Upper lobe of left lung (tissue), 6 donors: Measurements from ENCODE around the gene AGPS. TPM values are rescaled to one million over a fixed set of nuclear protein-coding genes. Genes with fewer than 3 reads are reported as not detected.

ENCODE experiments used
- ATAC-seq, 2 donors: fragments of 200-7000 bp; cut with Tn5 transposase; one replicate each; pipeline ENCODE4 v1.9.1; 2022; ENCODE audit warnings: mild to moderate bottlenecking in 2 of 2, moderate library complexity in 2 of 2; ENCODE audit not compliant: low FRiP score in 2 of 2
- DNase-seq, 2 donors: peaks; one replicate each; pipeline ENCODE4 v3.0.0-alpha.2; 2019 to 2020
- H3K27ac ChIP-seq, 4 donors: fragments of 200-600 bp; sonication (generic); one replicate each; pipeline ENCODE4 v1.5.1; 2016 to 2019
- H3K27me3 ChIP-seq, 4 donors: fragments of 200-600 bp; sonication (generic); one replicate each; pipeline ENCODE4 v1.5.1; 2017 to 2019
- H3K36me3 ChIP-seq, 4 donors: fragments of 200-600 bp; sonication (generic); one replicate each; pipeline ENCODE4 v1.5.1; 2016 to 2019
- H3K4me1 ChIP-seq, 4 donors: fragments of 200-600 bp; sonication (generic); one replicate each; pipeline ENCODE4 v1.5.1; 2018 to 2019
- H3K4me3 ChIP-seq, 4 donors: fragments of 200-600 bp; sonication (generic); one replicate each; pipeline ENCODE4 v1.5.1; 2017 to 2019; ENCODE audit warnings: mild to moderate bottlenecking in 2 of 4, moderate library complexity in 1 of 4
- H3K9me3 ChIP-seq, 4 donors: fragments of 200-600 bp; sonication (generic); one replicate each; pipeline ENCODE4 v1.5.1; 2018 to 2019
- CTCF ChIP-seq, 6 experiments: fragments of 450-650 bp in 4 of 6; fragments of 200-600 bp in 2 of 6; sonication (generic) in 2 of 6; IDR thresholded peaks; one replicate each; pipeline ENCODE4 v1.5.1; 2016 to 2019; ENCODE audit warnings: antibody characterized with exemption in 6 of 6
- EP300 ChIP-seq, 4 donors: sonication (generic); formaldehyde crosslinking; IDR thresholded peaks; one replicate each; pipeline ENCODE4 v1.5.1; 2017; ENCODE audit warnings: antibody characterized with exemption in 4 of 4, control low read depth in 2 of 4
- POLR2A ChIP-seq, 4 donors: fragments of 450-650 bp; IDR thresholded peaks; one replicate each; pipeline ENCODE4 v1.5.1; 2016 to 2017; ENCODE audit warnings: antibody characterized with exemption in 4 of 4, mild to moderate bottlenecking in 2 of 4
- POLR2AphosphoS5 ChIP-seq, 2 donors: sonication (generic); formaldehyde crosslinking; IDR thresholded peaks; one replicate each; pipeline ENCODE4 v1.5.1; 2017; ENCODE audit warnings: antibody characterized with exemption in 2 of 2
- WGBS, 2 donors: methylation state at CpG; one replicate each; pipeline ENCODE4 v1.1.5; 2017 to 2018; 5-methylcytosine and 5-hydroxymethylcytosine counted together
- total RNA-seq, 6 donors: library from RNA; depleted of rRNA in 4 of 6; stranded (reverse); fragments of >200 nt in 4 of 6; gene quantifications; one replicate each; pipeline versions ENCODE4 v1.1.0 to v1.2.1, GENCODE V29; 2016 to 2021
- donor health status: DM: no; HTN: no; CAD: no; lungs with moderate emphysema.
- donor health status: DM: no; HTN: yes; CAD: no; lungs with severe emphysema.

The AGPS gene
- total RNA-seq, 6 donors from 2014 or later = 38.8 to 81.6 (median 50.0) TPM

- TF ChIP-seq EP300 (IDR thresholded peaks at IDR 0.05) (no peak), POLR2A (IDR thresholded peaks at IDR 0.05) (no peak), CTCF (IDR thresholded peaks at IDR 0.05) (no peak), POLR2AphosphoS5 (IDR thresholded peaks at IDR 0.05) (no peak)
- ATAC-seq (no peak), DNase-seq (no peak)
- no peaks in the 10 kb centered on the region for H3K9me3 ChIP-seq
- H3K36me3 ChIP-seq = no peaks in the 10 kb centered on the region
- H3K4me1 ChIP-seq = no peaks in the 10 kb centered on the region
- H3K27ac ChIP-seq = no peak overlapping the region
- 83 to 88% methylated on average over 2 of the region's 2 CpGs for WGBS, 2 donors
- no peaks in the 10 kb centered on the region for H3K27me3 ChIP-seq
- no peak overlapping the region for H3K4me3 ChIP-seq
Measured at GRCh38 chr2:177575358-177575757, 182.8 kb downstream of the AGPS start.

- H3K4me1 ChIP-seq = no peaks in the 10 kb centered on the region
- no peak for DNase-seq
- no peak overlapping the region for H3K4me3 ChIP-seq
- no peaks in the 10 kb centered on the region for H3K9me3 ChIP-seq
- no peak overlapping the region for H3K27ac ChIP-seq
- no peaks in the 10 kb centered on the region for H3K36me3 ChIP-seq
- WGBS, 2 donors = 79 to 85% methylated on average over 1 of the region's 1 CpG
- H3K27me3 ChIP-seq = no peaks in the 10 kb centered on the region
- no peak for ATAC-seq
- TF ChIP-seq POLR2A (IDR thresholded peaks at IDR 0.05) (no peak), CTCF (IDR thresholded peaks at IDR 0.05) (no peak), EP300 (IDR thresholded peaks at IDR 0.05) (no peak), POLR2AphosphoS5 (IDR thresholded peaks at IDR 0.05) (no peak)
Measured at GRCh38 chr2:177577075-177577474, 184.5 kb downstream of the AGPS start.

- H3K4me1 ChIP-seq = no peaks in the 10 kb centered on the region
- 83 to 92% methylated on average over 3 of the region's 3 CpGs for WGBS, 2 donors
- no peaks in the 10 kb centered on the region for H3K27me3 ChIP-seq
- ATAC-seq (no peak), DNase-seq (no peak)
- TF ChIP-seq POLR2AphosphoS5 (IDR thresholded peaks at IDR 0.05) (no peak), CTCF (IDR thresholded peaks at IDR 0.05) (no peak), POLR2A (IDR thresholded peaks at IDR 0.05) (no peak)
- H3K36me3 ChIP-seq = no peaks in the 10 kb centered on the region
- no peaks in the 10 kb centered on the region for H3K9me3 ChIP-seq
- no peak overlapping the region for H3K27ac ChIP-seq
- no peak overlapping the region for H3K4me3 ChIP-seq
Measured at GRCh38 chr2:177578454-177578853, 185.9 kb downstream of the AGPS start.

- H3K27ac ChIP-seq = no peak overlapping the region
- H3K4me3 ChIP-seq = no peak overlapping the region
- WGBS, 2 donors = 61 to 71% methylated on average over 3 of the region's 3 CpGs
- TF ChIP-seq EP300 (IDR thresholded peaks at IDR 0.05) (no peak), CTCF (IDR thresholded peaks at IDR 0.05) (no peak), POLR2AphosphoS5 (IDR thresholded peaks at IDR 0.05) (no peak), POLR2A (IDR thresholded peaks at IDR 0.05) (no peak)
- ATAC-seq = no peak
- no peaks in the 10 kb centered on the region for H3K27me3 ChIP-seq
- H3K4me1 ChIP-seq = no peaks in the 10 kb centered on the region
- no peaks in the 10 kb centered on the region for H3K9me3 ChIP-seq
- no peak for DNase-seq
- H3K36me3 ChIP-seq = no peaks in the 10 kb centered on the region
Measured at GRCh38 chr2:177579486-177580036, 187.0 kb downstream of the AGPS start.

- Histone ChIP-seq H3K4me1 (no peaks in the 10 kb centered on the region), H3K4me3 (no peak overlapping the region), H3K27me3 (no peaks in the 10 kb centered on the region), H3K27ac (no peak overlapping the region), H3K36me3 (no peaks in the 10 kb centered on the region), H3K9me3 (no peaks in the 10 kb centered on the region)
- 94 to 97% methylated on average over 1 of the region's 1 CpG for WGBS, 2 donors
- DNase-seq (no peak), ATAC-seq (no peak)
- no peak for TF ChIP-seq EP300 (IDR thresholded peaks at IDR 0.05)
- no peak for TF ChIP-seq POLR2AphosphoS5 (IDR thresholded peaks at IDR 0.05)
- no peak for TF ChIP-seq POLR2A (IDR thresholded peaks at IDR 0.05)
- no peak for TF ChIP-seq CTCF (IDR thresholded peaks at IDR 0.05)
Measured at GRCh38 chr2:177582000-177582399, 189.4 kb downstream of the AGPS start.
